SKM-1 (cell line): ENCODE data around the gene CDK11B.
"Not testable (repeated sequence)": the region's sequence is repeated elsewhere in the genome, so short reads cannot be mapped to it uniquely, and the experiment has no call there.

Experiments used
- DNase-seq: peaks from one replicate; lab custom pipeline; 2025; ENCODE audit not compliant: unreplicated experiment; lab: John Stamatoyannopoulos, UW

The CDK11B gene

GRCh38 chr1:1658583-1659549 is at the start of gene CDK11B:
Gene CDK11B, minus strand, starts transcription at chr1:1659004. Its CDS starts 1,519 bp downstream, at chr1:1657485.
- DNase-seq, result peak; percentile 85

GRCh38 chr1:1707897-1708296 is 49.1 kb upstream of the CDK11B start:
- not testable (repeated sequence) for DNase-seq

GRCh38 chr1:1707241-1707640 is 48.4 kb upstream of the CDK11B start:
- DNase-seq, result not testable (repeated sequence)

- DNase-seq, result not testable (repeated sequence)
Observed at GRCh38 chr1:1705623-1706022, 46.8 kb upstream of the CDK11B start.

GRCh38 chr1:1704284-1704957 is 45.6 kb upstream of the CDK11B start:
- not testable (repeated sequence) for DNase-seq

GRCh38 chr1:1703796-1704195 is 45.0 kb upstream of the CDK11B start:
- DNase-seq, result no peak

- DNase-seq, result not testable (repeated sequence)
Observed at GRCh38 chr1:1702506-1702905, 43.7 kb upstream of the CDK11B start.

- not testable (repeated sequence) for DNase-seq
Observed at GRCh38 chr1:1700557-1700956, 41.8 kb upstream of the CDK11B start.

- not testable (repeated sequence) for DNase-seq
Observed at GRCh38 chr1:1700067-1700466, 41.3 kb upstream of the CDK11B start.

- not testable (repeated sequence) for DNase-seq
Observed at GRCh38 chr1:1699061-1699460, 40.3 kb upstream of the CDK11B start.

GRCh38 chr1:1697358-1698183 is 38.8 kb upstream of the CDK11B start:
- not testable (repeated sequence) for DNase-seq

- not testable (repeated sequence) for DNase-seq
Observed at GRCh38 chr1:1696431-1697357, 37.9 kb upstream of the CDK11B start.

GRCh38 chr1:1692714-1693647 is 34.2 kb upstream of the CDK11B start, which contains the start of gene SLC35E2B:
Gene SLC35E2B, minus strand, starts transcription at chr1:1692795. Its CDS starts 16,096 bp downstream, at chr1:1676699.
- peak; percentile 56 for DNase-seq

- not testable (repeated sequence) for DNase-seq
Observed at GRCh38 chr1:1692324-1692713, 33.5 kb upstream of the CDK11B start.

GRCh38 chr1:1691443-1691842 is 32.6 kb upstream of the CDK11B start:
- DNase-seq, result not testable (repeated sequence)

- DNase-seq, result not testable (repeated sequence)
Observed at GRCh38 chr1:1689526-1689925, 30.7 kb upstream of the CDK11B start.

- DNase-seq, result no peak
Observed at GRCh38 chr1:1687846-1688245, 29.0 kb upstream of the CDK11B start.

GRCh38 chr1:1684031-1684681 is 25.4 kb upstream of the CDK11B start:
- DNase-seq, result no peak
